ENCODE measurements around the gene PRKCE. TPM values are rescaled to one million over a fixed set of nuclear protein-coding genes. Genes with fewer than 3 reads are reported as not detected.

Gene PRKCE
- total and polyA plus RNA-seq, 2 experiments from 2014 or later: 9.6 to 11.9 TPM

DNA sequence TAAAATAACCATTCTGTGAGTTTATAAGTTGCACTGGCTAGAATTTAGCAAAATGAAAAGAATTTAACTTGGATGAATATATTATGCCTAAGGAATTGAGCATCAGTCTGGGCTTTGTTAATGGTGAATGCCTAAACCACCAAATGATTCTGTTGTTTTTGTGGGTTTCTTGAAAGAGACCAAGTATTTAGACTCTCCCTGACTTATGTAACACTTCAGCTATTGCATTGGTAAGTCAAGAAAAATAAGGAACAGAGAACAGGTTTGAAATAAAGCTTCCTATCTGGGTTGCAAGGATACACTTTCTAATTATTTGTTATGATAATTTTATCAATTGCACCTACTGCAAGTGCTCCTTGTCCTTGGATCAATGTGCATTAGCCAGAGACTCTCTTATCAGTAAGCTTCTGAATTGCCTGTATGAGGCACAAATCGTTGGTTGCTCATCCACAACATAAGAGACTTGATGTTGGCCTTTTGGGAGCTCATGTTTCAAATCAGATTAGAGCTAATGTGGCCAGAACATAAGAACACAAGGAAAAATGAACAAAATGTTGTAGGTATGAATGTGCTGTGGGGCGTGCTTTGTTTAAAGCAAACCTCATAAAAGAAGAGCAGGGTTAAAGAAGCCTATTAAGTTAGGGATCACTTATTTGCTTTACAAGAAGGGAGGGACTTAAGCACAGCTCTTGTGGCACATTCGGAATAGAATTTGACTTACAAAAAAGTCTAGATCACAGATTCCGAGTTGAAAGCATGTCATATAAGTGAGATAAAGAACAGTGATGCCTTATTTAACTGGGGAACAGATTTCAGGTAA, 37.2 kb downstream of the PRKCE start:
- TF ChIP-seq CTCF (IDR thresholded peaks at IDR 0.05; ENCODE audit: poor library complexity) (no peak), EZH2phosphoT487 (IDR thresholded peaks at IDR 0.05; ENCODE audit: low read depth, severe bottlenecking, unreplicated experiment) (no peak), EZH2 (IDR thresholded peaks at IDR 0.05; ENCODE audit: borderline replicate concordance) (no peak)
- no peak for DNase-seq (ENCODE audit: low spot score)
- Histone ChIP-seq H3K79me2 (peaks cover 7% of the 10 kb centered on the region), H3K4me3 (no peak overlapping the region), H3K4me1 (ENCODE audit: insufficient read depth) (no peaks in the 10 kb centered on the region), H3K27ac (no peak overlapping the region), H3K36me3 (replicated peaks; ENCODE audit: insufficient read depth, low read depth) (no peaks in the 10 kb centered on the region), H3K27me3 (no peaks in the 10 kb centered on the region), H3K9me3 (ENCODE audit: low read depth) (no peaks in the 10 kb centered on the region), H4K20me1 (ENCODE audit: insufficient read depth, poor library complexity, severe bottlenecking) (no peaks in the 10 kb centered on the region), H3K9me2 (replicated peaks; ENCODE audit: insufficient read depth) (no peaks in the 10 kb centered on the region), H2AFZ (no peak overlapping the region), H3K4me2 (no peak overlapping the region)
- 29% methylated on average over 4 of the region's 4 CpGs for WGBS (ENCODE audit: low lambda C conversion rate, missing lambda C conversion rate)

DNA sequence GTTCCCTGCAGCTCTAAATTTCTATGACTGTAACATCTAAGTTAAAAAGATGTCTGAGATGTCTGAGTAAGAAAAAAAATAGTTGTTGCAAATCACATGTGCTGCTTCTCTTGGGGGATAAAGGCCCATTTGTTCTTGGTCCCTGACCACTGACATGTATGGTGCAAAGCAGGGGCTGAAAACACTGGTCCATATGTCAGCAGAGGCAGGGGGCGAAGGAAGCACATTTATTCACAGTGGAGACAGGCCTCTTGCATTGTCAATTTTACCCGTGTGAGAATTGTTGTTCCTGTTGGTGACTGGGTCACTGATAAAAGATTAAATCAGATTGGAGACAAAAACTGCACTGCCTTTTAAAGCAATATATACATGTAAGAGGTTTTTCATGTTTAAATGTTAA, 38.8 kb downstream of the PRKCE start:
- Histone ChIP-seq H4K20me1 (ENCODE audit: insufficient read depth, poor library complexity, severe bottlenecking) (no peaks in the 10 kb centered on the region), H3K4me2 (no peak overlapping the region), H3K79me2 (peaks cover 7% of the 10 kb centered on the region), H3K36me3 (replicated peaks; ENCODE audit: insufficient read depth, low read depth) (no peaks in the 10 kb centered on the region), H2AFZ (no peak overlapping the region), H3K4me1 (ENCODE audit: insufficient read depth) (no peaks in the 10 kb centered on the region), H3K4me3 (no peak overlapping the region), H3K27ac (no peak overlapping the region), H3K9me3 (ENCODE audit: low read depth) (no peaks in the 10 kb centered on the region), H3K27me3 (no peaks in the 10 kb centered on the region), H3K9me2 (replicated peaks; ENCODE audit: insufficient read depth) (no peaks in the 10 kb centered on the region)
- TF ChIP-seq CTCF (IDR thresholded peaks at IDR 0.05; ENCODE audit: poor library complexity) (no peak), EZH2phosphoT487 (IDR thresholded peaks at IDR 0.05; ENCODE audit: low read depth, severe bottlenecking, unreplicated experiment) (no peak)
- 77% methylated on average over 2 of the region's 2 CpGs for WGBS (ENCODE audit: low lambda C conversion rate, missing lambda C conversion rate)
- no peak for DNase-seq (ENCODE audit: low spot score)

DNA sequence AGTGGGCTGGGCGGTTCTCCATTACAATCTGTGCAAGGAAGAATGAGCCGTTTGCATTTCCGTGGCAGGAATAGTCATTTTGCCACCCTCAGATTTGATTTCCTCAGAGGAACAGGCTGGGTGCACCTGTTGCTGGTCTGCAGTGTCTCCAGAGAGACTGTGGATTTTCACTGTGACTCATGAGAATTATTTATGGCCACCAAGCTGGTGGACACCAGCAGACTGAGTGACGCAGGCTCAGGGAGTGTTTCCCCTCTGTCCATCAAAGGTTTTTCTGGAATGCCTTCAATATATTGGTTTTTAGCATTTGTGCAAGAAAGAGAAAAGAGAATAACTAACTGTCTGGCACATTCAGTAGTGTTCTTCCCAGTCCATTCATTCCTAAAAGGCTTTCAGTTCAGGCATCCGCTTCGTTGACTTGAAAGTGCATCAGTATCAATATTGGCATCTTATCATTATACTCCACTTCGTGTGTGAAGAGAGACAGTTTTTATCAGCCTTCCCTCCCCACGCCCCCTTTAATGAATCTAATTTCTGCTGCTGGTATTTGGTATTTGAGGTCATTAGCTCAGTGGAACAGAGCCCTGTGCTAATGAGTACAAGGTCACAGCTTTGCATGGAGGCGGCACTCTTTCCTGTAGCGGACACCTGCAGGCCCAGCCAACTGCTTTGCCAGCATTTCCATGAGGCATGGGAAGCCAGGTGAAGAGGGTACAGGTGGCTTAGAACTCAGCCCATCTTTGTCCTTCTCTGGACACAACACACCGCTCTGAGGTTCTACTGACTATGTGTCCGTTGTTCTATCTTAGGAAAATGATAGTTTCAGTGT, 39.9 kb downstream of the PRKCE start:
- Histone ChIP-seq H3K79me2 (peaks cover 7% of the 10 kb centered on the region), H2AFZ (no peak overlapping the region), H3K36me3 (replicated peaks; ENCODE audit: insufficient read depth, low read depth) (no peaks in the 10 kb centered on the region), H3K4me2 (no peak overlapping the region), H3K9me2 (replicated peaks; ENCODE audit: insufficient read depth) (no peaks in the 10 kb centered on the region), H3K27me3 (no peaks in the 10 kb centered on the region), H3K27ac (no peak overlapping the region), H4K20me1 (ENCODE audit: insufficient read depth, poor library complexity, severe bottlenecking) (no peaks in the 10 kb centered on the region), H3K4me3 (no peak overlapping the region), H3K4me1 (ENCODE audit: insufficient read depth) (no peaks in the 10 kb centered on the region), H3K9me3 (ENCODE audit: low read depth) (no peaks in the 10 kb centered on the region)
- WGBS (ENCODE audit: low lambda C conversion rate, missing lambda C conversion rate): 90% methylated on average over 12 of the region's 12 CpGs
- TF ChIP-seq EZH2 (IDR thresholded peaks at IDR 0.05; ENCODE audit: borderline replicate concordance) (no peak), CTCF (IDR thresholded peaks at IDR 0.05; ENCODE audit: poor library complexity) (no peak), EZH2phosphoT487 (IDR thresholded peaks at IDR 0.05; ENCODE audit: low read depth, severe bottlenecking, unreplicated experiment) (no peak)
- no peak for DNase-seq (ENCODE audit: low spot score)
